ENCODE measurements around the gene DISC1. TPM values are rescaled to one million over a fixed set of nuclear protein-coding genes. Genes with fewer than 3 reads are reported as not detected.

The DISC1 gene
- total and polyA plus RNA-seq, 2 donors (not counting 1 experiment from before 2014, with no cell fraction given), result 2.0 to 4.3 TPM

GRCh38 chr1:231600458-231600976 is 26.1 kb upstream of the DISC1 start:
- Histone ChIP-seq H3K4me1 (ENCODE audit: control insufficient read depth, extremely low read depth, insufficient read depth, low read length) (no peaks in the 10 kb centered on the region), H3K27ac (ENCODE audit: insufficient read depth, low read length) (no peak overlapping the region), H3K9me3 (ENCODE audit: control insufficient read depth, insufficient read depth, low read depth, low read length) (no peaks in the 10 kb centered on the region), H3K4me3 (replicated peaks in 1 of 4; ENCODE audit: control extremely low read depth in 1 of 4, insufficient read depth in 1 of 4, low read depth in 3 of 4, low read length in 4 of 4) (no peak overlapping the region), H3K4me2 (ENCODE audit: extremely low read depth, insufficient read depth, low read length) (peak overlapping the region; percentile 55), H3K79me2 (ENCODE audit: control insufficient read depth, insufficient read depth, low read length) (no peaks in the 10 kb centered on the region), H3K36me3 (ENCODE audit: control insufficient read depth, insufficient read depth, low read length) (no peaks in the 10 kb centered on the region), H3K27me3 (ENCODE audit: control insufficient read depth, insufficient read depth, low read length) (no peaks in the 10 kb centered on the region), H4K20me1 (ENCODE audit: control insufficient read depth, extremely low read depth, insufficient read depth, low read length) (no peaks in the 10 kb centered on the region), H2AFZ (ENCODE audit: low read length) (peak overlapping the region; percentile 27), H3K9ac (ENCODE audit: insufficient read depth, low read length) (no peak overlapping the region)
- TF ChIP-seq CTCF (conservative IDR thresholded peaks at IDR 0.05 in 1 of 2, IDR thresholded peaks at IDR 0.05 in 1 of 2; ENCODE audit: low read depth in 1 of 2, low read length in 2 of 2), result no peak
- DNase-seq (ENCODE audit: low read depth in 2 of 2), result peak; percentile 20 to 61

GRCh38 chr1:231601824-231602672 is 24.5 kb upstream of the DISC1 start:
- Histone ChIP-seq H4K20me1 (ENCODE audit: control insufficient read depth, extremely low read depth, insufficient read depth, low read length) (no peaks in the 10 kb centered on the region), H3K4me2 (ENCODE audit: extremely low read depth, insufficient read depth, low read length) (no peak overlapping the region), H3K27me3 (ENCODE audit: control insufficient read depth, insufficient read depth, low read length) (no peaks in the 10 kb centered on the region), H3K9ac (ENCODE audit: insufficient read depth, low read length) (no peak overlapping the region), H3K36me3 (ENCODE audit: control insufficient read depth, insufficient read depth, low read length) (no peaks in the 10 kb centered on the region), H3K79me2 (ENCODE audit: control insufficient read depth, insufficient read depth, low read length) (no peaks in the 10 kb centered on the region), H3K9me3 (ENCODE audit: control insufficient read depth, insufficient read depth, low read depth, low read length) (no peaks in the 10 kb centered on the region), H2AFZ (ENCODE audit: low read length) (no peak overlapping the region), H3K4me3 (replicated peaks in 1 of 4; ENCODE audit: control extremely low read depth in 1 of 4, insufficient read depth in 1 of 4, low read depth in 3 of 4, low read length in 4 of 4) (no peak overlapping the region), H3K4me1 (ENCODE audit: control insufficient read depth, extremely low read depth, insufficient read depth, low read length) (no peaks in the 10 kb centered on the region), H3K27ac (ENCODE audit: insufficient read depth, low read length) (no peak overlapping the region)
- TF ChIP-seq CTCF (conservative IDR thresholded peaks at IDR 0.05 in 1 of 2, IDR thresholded peaks at IDR 0.05 in 1 of 2; ENCODE audit: low read depth in 1 of 2, low read length in 2 of 2) (no peak), EZH2 (IDR thresholded peaks at IDR 0.05; ENCODE audit: low read length, missing control alignments) (no peak)
- peak in 1 of 2 donors; percentile 22 for DNase-seq (ENCODE audit: low read depth in 2 of 2)

GRCh38 chr1:231602673-231602984 is 24.0 kb upstream of the DISC1 start:
- Histone ChIP-seq H3K9me3 (ENCODE audit: control insufficient read depth, insufficient read depth, low read depth, low read length) (no peaks in the 10 kb centered on the region), H3K36me3 (ENCODE audit: control insufficient read depth, insufficient read depth, low read length) (no peaks in the 10 kb centered on the region), H3K4me2 (ENCODE audit: extremely low read depth, insufficient read depth, low read length) (no peak overlapping the region), H4K20me1 (ENCODE audit: control insufficient read depth, extremely low read depth, insufficient read depth, low read length) (no peaks in the 10 kb centered on the region), H3K9ac (ENCODE audit: insufficient read depth, low read length) (no peak overlapping the region), H3K4me3 (replicated peaks in 1 of 4; ENCODE audit: control extremely low read depth in 1 of 4, insufficient read depth in 1 of 4, low read depth in 3 of 4, low read length in 4 of 4) (no peak overlapping the region), H2AFZ (ENCODE audit: low read length) (no peak overlapping the region), H3K27me3 (ENCODE audit: control insufficient read depth, insufficient read depth, low read length) (no peaks in the 10 kb centered on the region), H3K79me2 (ENCODE audit: control insufficient read depth, insufficient read depth, low read length) (no peaks in the 10 kb centered on the region), H3K27ac (ENCODE audit: insufficient read depth, low read length) (no peak overlapping the region), H3K4me1 (ENCODE audit: control insufficient read depth, extremely low read depth, insufficient read depth, low read length) (no peaks in the 10 kb centered on the region)
- DNase-seq (ENCODE audit: low read depth in 2 of 2), result no peak
- TF ChIP-seq EZH2 (IDR thresholded peaks at IDR 0.05; ENCODE audit: low read length, missing control alignments) (no peak), CTCF (conservative IDR thresholded peaks at IDR 0.05 in 1 of 2, IDR thresholded peaks at IDR 0.05 in 1 of 2; ENCODE audit: low read depth in 1 of 2, low read length in 2 of 2) (no peak)

Measured in fibroblast of lung (primary cell).